Measurements from ENCODE around the gene CADPS2. TPM values are rescaled to one million over a fixed set of nuclear protein-coding genes. Genes with fewer than 3 reads are reported as not detected.

The CADPS2 gene
- total and polyA plus RNA-seq, 2 donors (not counting 1 experiment from before 2014, with no cell fraction given): 11.5 to 32.2 TPM

DNA sequence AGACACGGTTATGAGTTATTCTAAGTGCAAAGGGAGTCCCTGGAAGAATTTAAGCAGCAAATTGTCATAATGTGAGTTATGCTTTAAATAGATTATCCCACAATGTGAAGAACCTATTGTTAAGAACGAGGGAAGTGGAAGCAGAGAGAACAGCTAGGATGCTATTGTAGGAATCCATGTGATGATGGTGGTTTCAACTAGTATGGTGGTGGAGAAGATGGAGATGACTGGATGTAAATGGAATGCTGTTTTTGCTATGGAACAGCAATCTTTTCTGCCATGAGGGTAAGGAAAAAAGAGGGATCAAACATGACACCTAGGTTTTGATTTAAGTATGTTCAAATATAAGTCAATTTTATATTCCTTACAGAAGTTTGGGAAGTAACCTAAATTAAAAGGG, 378.7 kb downstream of the CADPS2 start:
- Histone ChIP-seq H3K9me3 (ENCODE audit: control insufficient read depth, insufficient read depth, low read depth, low read length) (no peaks in the 10 kb centered on the region), H3K4me2 (ENCODE audit: extremely low read depth, insufficient read depth, low read length) (no peak overlapping the region), H3K4me1 (ENCODE audit: control insufficient read depth, extremely low read depth, insufficient read depth, low read length) (no peaks in the 10 kb centered on the region), H3K27ac (ENCODE audit: insufficient read depth, low read length) (no peak overlapping the region), H3K79me2 (ENCODE audit: control insufficient read depth, insufficient read depth, low read length) (no peaks in the 10 kb centered on the region), H3K4me3 (replicated peaks in 1 of 4; ENCODE audit: control extremely low read depth in 1 of 4, insufficient read depth in 1 of 4, low read depth in 3 of 4, low read length in 4 of 4) (no peak overlapping the region), H2AFZ (ENCODE audit: low read length) (no peak overlapping the region), H3K9ac (ENCODE audit: insufficient read depth, low read length) (no peak overlapping the region), H3K36me3 (ENCODE audit: control insufficient read depth, insufficient read depth, low read length) (no peaks in the 10 kb centered on the region), H3K27me3 (ENCODE audit: control insufficient read depth, insufficient read depth, low read length) (no peaks in the 10 kb centered on the region), H4K20me1 (ENCODE audit: control insufficient read depth, extremely low read depth, insufficient read depth, low read length) (no peaks in the 10 kb centered on the region)
- DNase-seq (ENCODE audit: low read depth in 2 of 2): no peak
- no peak for TF ChIP-seq EZH2 (IDR thresholded peaks at IDR 0.05; ENCODE audit: low read length, missing control alignments)
- TF ChIP-seq, protein P1, sequence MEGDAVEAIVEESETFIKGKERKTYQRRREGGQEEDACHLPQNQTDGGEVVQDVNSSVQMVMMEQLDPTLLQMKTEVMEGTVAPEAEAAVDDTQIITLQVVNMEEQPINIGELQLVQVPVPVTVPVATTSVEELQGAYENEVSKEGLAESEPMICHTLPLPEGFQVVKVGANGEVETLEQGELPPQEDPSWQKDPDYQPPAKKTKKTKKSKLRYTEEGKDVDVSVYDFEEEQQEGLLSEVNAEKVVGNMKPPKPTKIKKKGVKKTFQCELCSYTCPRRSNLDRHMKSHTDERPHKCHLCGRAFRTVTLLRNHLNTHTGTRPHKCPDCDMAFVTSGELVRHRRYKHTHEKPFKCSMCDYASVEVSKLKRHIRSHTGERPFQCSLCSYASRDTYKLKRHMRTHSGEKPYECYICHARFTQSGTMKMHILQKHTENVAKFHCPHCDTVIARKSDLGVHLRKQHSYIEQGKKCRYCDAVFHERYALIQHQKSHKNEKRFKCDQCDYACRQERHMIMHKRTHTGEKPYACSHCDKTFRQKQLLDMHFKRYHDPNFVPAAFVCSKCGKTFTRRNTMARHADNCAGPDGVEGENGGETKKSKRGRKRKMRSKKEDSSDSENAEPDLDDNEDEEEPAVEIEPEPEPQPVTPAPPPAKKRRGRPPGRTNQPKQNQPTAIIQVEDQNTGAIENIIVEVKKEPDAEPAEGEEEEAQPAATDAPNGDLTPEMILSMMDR (conservative IDR thresholded peaks at IDR 0.05 in 1 of 2, IDR thresholded peaks at IDR 0.05 in 1 of 2; ENCODE audit: low read depth in 1 of 2, low read length in 2 of 2): no peak

DNA sequence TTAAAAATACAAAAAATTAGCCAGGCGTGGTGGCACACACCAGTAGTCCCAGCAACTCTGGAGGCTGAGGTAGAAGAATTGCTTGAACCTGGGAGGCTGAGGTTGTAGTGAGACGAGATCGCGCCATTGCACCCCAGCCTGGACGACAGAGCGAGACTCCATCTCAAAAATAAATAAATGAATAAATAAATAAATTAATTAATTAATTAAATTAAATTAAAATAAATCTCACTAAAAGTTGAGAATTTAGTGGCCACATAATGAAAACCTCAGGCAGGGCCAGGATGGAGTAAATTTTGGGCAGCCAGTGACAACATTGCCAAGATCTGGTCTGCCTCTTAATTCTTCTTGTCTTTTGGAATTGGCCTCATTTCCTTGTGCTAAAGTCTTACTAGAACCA, 394.3 kb downstream of the CADPS2 start:
- H4K20me1 ChIP-seq (ENCODE audit: control insufficient read depth, extremely low read depth, insufficient read depth, low read length): no peaks in the 10 kb centered on the region
- H3K4me1 ChIP-seq (ENCODE audit: control insufficient read depth, extremely low read depth, insufficient read depth, low read length): no peaks in the 10 kb centered on the region
- H3K27ac ChIP-seq (ENCODE audit: insufficient read depth, low read length): no peak overlapping the region
- no peaks in the 10 kb centered on the region for H3K9me3 ChIP-seq (ENCODE audit: control insufficient read depth, insufficient read depth, low read depth, low read length)
- H3K36me3 ChIP-seq (ENCODE audit: control insufficient read depth, insufficient read depth, low read length): no peaks in the 10 kb centered on the region
- no peak for DNase-seq (ENCODE audit: low read depth in 2 of 2)
- TF ChIP-seq, protein P1 (conservative IDR thresholded peaks at IDR 0.05 in 1 of 2, IDR thresholded peaks at IDR 0.05 in 1 of 2; ENCODE audit: low read depth in 1 of 2, low read length in 2 of 2): no peak
- no peak for TF ChIP-seq EZH2 (IDR thresholded peaks at IDR 0.05; ENCODE audit: low read length, missing control alignments)
- H3K9ac ChIP-seq (ENCODE audit: insufficient read depth, low read length): no peak overlapping the region
- H3K27me3 ChIP-seq (ENCODE audit: control insufficient read depth, insufficient read depth, low read length): no peaks in the 10 kb centered on the region
- H3K4me3 ChIP-seq (replicated peaks in 1 of 4; ENCODE audit: control extremely low read depth in 1 of 4, insufficient read depth in 1 of 4, low read depth in 3 of 4, low read length in 4 of 4): no peak overlapping the region
- no peak overlapping the region for H3K4me2 ChIP-seq (ENCODE audit: extremely low read depth, insufficient read depth, low read length)
- no peaks in the 10 kb centered on the region for H3K79me2 ChIP-seq (ENCODE audit: control insufficient read depth, insufficient read depth, low read length)
- no peak overlapping the region for H2AFZ ChIP-seq (ENCODE audit: low read length)

DNA sequence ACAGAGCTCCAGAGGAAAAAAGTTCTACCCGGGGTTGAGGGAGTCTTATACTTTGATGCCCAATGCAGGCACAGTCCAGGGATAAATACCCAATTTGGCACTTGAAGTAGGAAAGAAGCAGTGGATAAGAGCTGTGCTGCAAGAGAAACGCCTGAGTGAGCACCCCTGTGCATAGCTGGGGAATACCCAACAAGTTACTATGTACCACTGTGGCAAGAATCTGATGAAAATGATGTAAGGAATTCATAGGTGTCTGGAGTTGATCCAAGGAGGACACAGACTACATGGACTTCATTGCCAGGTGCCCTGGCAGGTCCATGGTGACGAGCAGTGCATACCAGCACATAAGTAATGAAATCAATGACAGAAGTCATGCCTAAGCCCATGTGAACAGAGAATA, 398.0 kb downstream of the CADPS2 start:
- no peak overlapping the region for H3K4me3 ChIP-seq (replicated peaks in 1 of 4; ENCODE audit: control extremely low read depth in 1 of 4, insufficient read depth in 1 of 4, low read depth in 3 of 4, low read length in 4 of 4)
- TF ChIP-seq, protein P1 (conservative IDR thresholded peaks at IDR 0.05 in 1 of 2, IDR thresholded peaks at IDR 0.05 in 1 of 2; ENCODE audit: low read depth in 1 of 2, low read length in 2 of 2): no peak
- TF ChIP-seq EZH2 (IDR thresholded peaks at IDR 0.05; ENCODE audit: low read length, missing control alignments): no peak
- no peaks in the 10 kb centered on the region for H3K79me2 ChIP-seq (ENCODE audit: control insufficient read depth, insufficient read depth, low read length)
- H2AFZ ChIP-seq (ENCODE audit: low read length): no peak overlapping the region
- H3K27ac ChIP-seq (ENCODE audit: insufficient read depth, low read length): no peak overlapping the region
- no peak overlapping the region for H3K4me2 ChIP-seq (ENCODE audit: extremely low read depth, insufficient read depth, low read length)
- H3K9ac ChIP-seq (ENCODE audit: insufficient read depth, low read length): no peak overlapping the region
- H3K9me3 ChIP-seq (ENCODE audit: control insufficient read depth, insufficient read depth, low read depth, low read length): no peaks in the 10 kb centered on the region
- no peaks in the 10 kb centered on the region for H3K4me1 ChIP-seq (ENCODE audit: control insufficient read depth, extremely low read depth, insufficient read depth, low read length)
- DNase-seq (ENCODE audit: low read depth in 2 of 2): no peak
- H3K27me3 ChIP-seq (ENCODE audit: control insufficient read depth, insufficient read depth, low read length): no peaks in the 10 kb centered on the region
- H4K20me1 ChIP-seq (ENCODE audit: control insufficient read depth, extremely low read depth, insufficient read depth, low read length): no peaks in the 10 kb centered on the region
- no peaks in the 10 kb centered on the region for H3K36me3 ChIP-seq (ENCODE audit: control insufficient read depth, insufficient read depth, low read length)
